ENCODE data around the gene APLP2. TPM values are rescaled to one million over a fixed set of nuclear protein-coding genes. Genes with fewer than 3 reads are reported as not detected.

The APLP2 gene
- total RNA-seq, 3 donors from 2014 or later (not counting 1 experiment from before 2014, with no cell fraction given), result 99.8 to 119 (median 116) TPM

- Histone ChIP-seq H3K27ac (ENCODE audit: low read length) (peak overlapping the region; percentile 77), H3K4me1 (ENCODE audit: control insufficient read depth, insufficient read depth, low read length) (peaks cover 11% of the 10 kb centered on the region), H3K27me3 (ENCODE audit: control insufficient read depth, insufficient read depth, low read length) (no peaks in the 10 kb centered on the region), H3K4me3 (ENCODE audit: low read length) (peak overlapping the region; percentile 82), H3K9me3 (ENCODE audit: control insufficient read depth, insufficient read depth, low read length) (no peaks in the 10 kb centered on the region), H3K36me3 (ENCODE audit: control insufficient read depth, insufficient read depth, low read length) (no peaks in the 10 kb centered on the region)
- ATAC-seq, result peak; percentile 46 to 65 (median 50)
- H3K27ac Mint-ChIP-seq, result peak overlapping the region; percentile 91 to 98
- peaks cover 9% of the 10 kb centered on the region in 2 donors for H3K27me3 Mint-ChIP-seq (ENCODE audit: low read depth in 2 of 2)
- H3K4me3 Mint-ChIP-seq, result peak overlapping the region; percentile 98
- no peak for TF ChIP-seq CTCF (IDR thresholded peaks at IDR 0.05)
- under 1% methylated on average over 53 of the region's 53 CpGs for WGBS (ENCODE audit: insufficient coverage)
- peaks cover 27 to 42% of the 10 kb centered on the region in 2 donors for H3K4me1 Mint-ChIP-seq
- no peaks in the 10 kb centered on the region for H3K36me3 Mint-ChIP-seq
- intact Hi-C loops (cut with micrococcal nuclease), result loop anchor here (1.0 to 10.0 kb wide), 4 partner anchors 63 to 174 kb away; partner anchors contain the start of gene NFRKB
- peak in 1 of 2 donors; percentile 76 for DNase-seq
- no peaks in the 10 kb centered on the region for H3K9me3 Mint-ChIP-seq
Observed at GRCh38 chr11:130068986-130069658, 572 bp upstream of the APLP2 start.

GRCh38 chr11:130070109-130070845, 583 bp downstream of the APLP2 start:
- Mint-ChIP-seq H3K36me3 (no peaks in the 10 kb centered on the region), H3K4me1 (peaks cover 27 to 42% of the 10 kb centered on the region in 2 donors), H3K9me3 (no peaks in the 10 kb centered on the region), H3K27me3 (ENCODE audit: low read depth in 2 of 2) (no peaks in the 10 kb centered on the region), H3K4me3 (peak overlapping the region; percentile 97), H3K27ac (peak overlapping the region; percentile 91 to 98)
- WGBS (ENCODE audit: insufficient coverage), result under 1% methylated on average over 100 of the region's 100 CpGs
- no peak for TF ChIP-seq CTCF (IDR thresholded peaks at IDR 0.05)
- DNase-seq (peak; percentile 53 to 69), ATAC-seq (peak; percentile 6 to 11 (median 8))
- intact Hi-C loops (cut with micrococcal nuclease), result loop anchor here (5.0 kb wide), 1 partner anchor 47 kb away; no protein-coding TSS in a partner anchor
- Histone ChIP-seq H3K9me3 (ENCODE audit: control insufficient read depth, insufficient read depth, low read length) (no peaks in the 10 kb centered on the region), H3K4me1 (ENCODE audit: control insufficient read depth, insufficient read depth, low read length) (peaks cover 11% of the 10 kb centered on the region), H3K27ac (ENCODE audit: low read length) (peak overlapping the region; percentile 54), H3K4me3 (ENCODE audit: low read length) (peak overlapping the region; percentile 52), H3K36me3 (ENCODE audit: control insufficient read depth, insufficient read depth, low read length) (no peaks in the 10 kb centered on the region), H3K27me3 (ENCODE audit: control insufficient read depth, insufficient read depth, low read length) (no peaks in the 10 kb centered on the region)

- Histone ChIP-seq H3K27ac (ENCODE audit: low read length) (peak overlapping the region; percentile 27), H3K4me1 (ENCODE audit: control insufficient read depth, insufficient read depth, low read length) (peaks cover 11% of the 10 kb centered on the region), H3K27me3 (ENCODE audit: control insufficient read depth, insufficient read depth, low read length) (no peaks in the 10 kb centered on the region), H3K4me3 (ENCODE audit: low read length) (peak overlapping the region; percentile 52), H3K9me3 (ENCODE audit: control insufficient read depth, insufficient read depth, low read length) (no peaks in the 10 kb centered on the region), H3K36me3 (ENCODE audit: control insufficient read depth, insufficient read depth, low read length) (no peaks in the 10 kb centered on the region)
- intact Hi-C loops (cut with micrococcal nuclease), result loop anchor here (5.0 kb wide), 1 partner anchor 46 kb away; no protein-coding TSS in a partner anchor
- Mint-ChIP-seq H3K27ac (peak overlapping the region; percentile 80 to 87), H3K36me3 (no peaks in the 10 kb centered on the region), H3K9me3 (no peaks in the 10 kb centered on the region), H3K4me3 (peak overlapping the region; percentile 94), H3K4me1 (peaks cover 31 to 42% of the 10 kb centered on the region in 2 donors), H3K27me3 (ENCODE audit: low read depth in 2 of 2) (no peaks in the 10 kb centered on the region)
- ATAC-seq (no peak), DNase-seq (peak in 1 of 2 donors; percentile 32)
- WGBS (ENCODE audit: insufficient coverage), result under 1% methylated on average over 22 of the region's 23 CpGs
- TF ChIP-seq CTCF (IDR thresholded peaks at IDR 0.05), result no peak
Observed at GRCh38 chr11:130070846-130071200, 1.1 kb downstream of the APLP2 start.

Data from natural killer cell (primary cell).